Keratinocyte (primary cell): Measurements from ENCODE around the gene GNAS-AS1.

Source experiments
- EZH2 ChIP-seq: IDR thresholded peaks from one replicate; pipeline ENCODE4 v1.6.1; 2012; ENCODE audit warnings: inconsistent platforms, mild to moderate bottlenecking, low read length, moderate library complexity
- TF ChIP-seq, protein P1 (sequence below), 3 experiments: IDR thresholded peaks in 1 of 3; conservative IDR thresholded peaks in 1 of 3; optimal IDR thresholded peaks in 1 of 3; 2 replicates in 2 of 3; 3 replicates in 1 of 3; pipeline versions ENCODE3 to v1.5.1; 2011; ENCODE audit warnings: low read length in 3 of 3, mild to moderate bottlenecking in 3 of 3, moderate library complexity in 2 of 3, control low read depth in 1 of 3, inconsistent platforms in 1 of 3; ENCODE audit not compliant: insufficient read depth in 2 of 3; ENCODE audit errors: extremely low read depth in 1 of 3

DNA sequence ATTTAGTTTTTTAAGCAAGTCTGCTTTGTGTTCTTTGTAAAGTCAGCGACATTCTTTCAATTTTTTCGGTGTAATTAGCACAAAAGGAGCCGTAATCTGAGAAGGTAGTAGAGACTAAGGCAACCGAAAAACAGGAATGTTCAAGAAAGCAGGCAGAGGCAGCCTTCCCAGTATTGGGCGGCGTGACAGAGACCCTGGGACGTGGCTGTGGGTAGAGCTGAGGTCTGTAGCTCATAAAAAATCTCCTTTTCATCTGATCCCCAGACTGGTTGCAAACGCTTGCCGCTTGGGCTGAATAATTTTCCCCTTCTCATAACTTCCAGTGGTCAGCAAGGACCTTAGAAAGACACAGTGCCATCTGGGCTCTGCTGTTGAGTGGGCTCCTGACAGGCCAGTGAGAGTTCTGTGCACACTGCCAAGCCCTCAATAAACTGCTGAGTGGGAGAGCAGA, 32.6 kb upstream of the GNAS-AS1 start:
- TF ChIP-seq, protein P1, sequence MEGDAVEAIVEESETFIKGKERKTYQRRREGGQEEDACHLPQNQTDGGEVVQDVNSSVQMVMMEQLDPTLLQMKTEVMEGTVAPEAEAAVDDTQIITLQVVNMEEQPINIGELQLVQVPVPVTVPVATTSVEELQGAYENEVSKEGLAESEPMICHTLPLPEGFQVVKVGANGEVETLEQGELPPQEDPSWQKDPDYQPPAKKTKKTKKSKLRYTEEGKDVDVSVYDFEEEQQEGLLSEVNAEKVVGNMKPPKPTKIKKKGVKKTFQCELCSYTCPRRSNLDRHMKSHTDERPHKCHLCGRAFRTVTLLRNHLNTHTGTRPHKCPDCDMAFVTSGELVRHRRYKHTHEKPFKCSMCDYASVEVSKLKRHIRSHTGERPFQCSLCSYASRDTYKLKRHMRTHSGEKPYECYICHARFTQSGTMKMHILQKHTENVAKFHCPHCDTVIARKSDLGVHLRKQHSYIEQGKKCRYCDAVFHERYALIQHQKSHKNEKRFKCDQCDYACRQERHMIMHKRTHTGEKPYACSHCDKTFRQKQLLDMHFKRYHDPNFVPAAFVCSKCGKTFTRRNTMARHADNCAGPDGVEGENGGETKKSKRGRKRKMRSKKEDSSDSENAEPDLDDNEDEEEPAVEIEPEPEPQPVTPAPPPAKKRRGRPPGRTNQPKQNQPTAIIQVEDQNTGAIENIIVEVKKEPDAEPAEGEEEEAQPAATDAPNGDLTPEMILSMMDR (optimal IDR thresholded peaks at IDR 0.05 in 1 of 3, IDR thresholded peaks at IDR 0.05 in 1 of 3, conservative IDR thresholded peaks at IDR 0.05 in 1 of 3; ENCODE audit: extremely low read depth in 1 of 3, insufficient read depth in 2 of 3, low read length in 3 of 3) = no peak
- TF ChIP-seq EZH2 = no peak
